Neural cell (in vitro differentiated cells): ENCODE data around the gene JPH2. TPM values are rescaled to one million over a fixed set of nuclear protein-coding genes. Genes with fewer than 3 reads are reported as not detected.

ENCODE experiments used
- H2AFZ ChIP-seq: fragments of 200-600, 300-800 bp; sonication (generic), shearing (Covaris generic); 2 replicates; pipeline ENCODE4 v1.6.0; 2014; ENCODE audit warnings: low read depth, mild to moderate bottlenecking, antibody characterized with exemption, low read length, moderate library complexity
- H3F3A ChIP-seq: fragments of 200-600 bp; shearing (Covaris generic); 2 replicates; pipeline ENCODE4 v1.6.1; 2016; ENCODE audit warnings: mild to moderate bottlenecking, moderate library complexity, mixed read lengths, antibody characterized with exemption, low read length; ENCODE audit not compliant: insufficient read depth, poor library complexity, severe bottlenecking
- H3K27ac ChIP-seq: fragments of 200-600, 300-800 bp; sonication (generic), shearing (Covaris generic); 2 replicates; pipeline ENCODE4 v1.5.1; 2014; ENCODE audit warnings: mild to moderate bottlenecking, low read length, moderate library complexity
- H3K27me3 ChIP-seq: fragments of 300-800, 200-600 bp; sonication (generic), shearing (Covaris generic); 2 replicates; pipeline ENCODE4 v1.6.0; 2014; ENCODE audit warnings: mild to moderate bottlenecking, low read depth, low read length, moderate library complexity; ENCODE audit not compliant: insufficient read depth
- H3K36me3 ChIP-seq: fragments of 300-800, 200-600 bp; sonication (generic), shearing (Covaris generic); 2 replicates; pipeline ENCODE4 v1.5.1; 2014; ENCODE audit warnings: mild to moderate bottlenecking, antibody characterized with exemption, low read length, moderate library complexity; ENCODE audit not compliant: insufficient read depth
- H3K4me2 ChIP-seq: fragments of 300-800, 200-600 bp; sonication (generic), shearing (Covaris generic); 2 replicates; pipeline ENCODE4 v1.6.0; 2014; ENCODE audit warnings: mild to moderate bottlenecking, low read length
- H3K4me3 ChIP-seq: fragments of 300-800, 200-600 bp; sonication (generic), shearing (Covaris generic); 2 replicates; pipeline ENCODE4 v1.5.1; 2014; ENCODE audit warnings: mild to moderate bottlenecking, low read length, moderate library complexity
- H3K79me2 ChIP-seq: fragments of 200-600 bp; shearing (Covaris generic); replicated peaks from 2 replicates; pipeline ENCODE4 v1.6.0; 2014; ENCODE audit warnings: mild to moderate bottlenecking, low read length, moderate library complexity; ENCODE audit not compliant: insufficient read depth
- H3K9ac ChIP-seq: fragments of 300-800, 200-600 bp; sonication (generic), shearing (Covaris generic); 2 replicates; pipeline ENCODE4 v1.6.1; 2016; ENCODE audit warnings: mild to moderate bottlenecking, low read length, mixed read lengths
- H3K9me2 ChIP-seq: fragments of 200-600 bp; shearing (Covaris generic); 2 replicates; pipeline ENCODE4 v1.6.1; 2016; ENCODE audit warnings: mild to moderate bottlenecking, low read length, mixed read lengths; ENCODE audit not compliant: insufficient read depth
- H3K9me3 ChIP-seq: fragments of 200-600, 300-800 bp; sonication (generic), shearing (Covaris generic); 2 replicates; pipeline ENCODE4 v1.6.1; 2016; ENCODE audit warnings: mild to moderate bottlenecking, mixed run types, low read length, moderate library complexity, mixed read lengths
- H4K20me1 ChIP-seq: fragments of 200-600 bp; shearing (Covaris generic); 2 replicates; pipeline ENCODE4 v1.6.1; 2016; ENCODE audit warnings: mild to moderate bottlenecking, mixed run types; ENCODE audit not compliant: insufficient read depth
- CTCF ChIP-seq: fragments of 450-650 bp; IDR thresholded peaks from 2 replicates; pipeline ENCODE4 v1.5.1; 2014; ENCODE audit warnings: antibody characterized with exemption, mild to moderate bottlenecking, moderate library complexity; ENCODE audit not compliant: poor library complexity, severe bottlenecking
- EP300 ChIP-seq: fragments of 450-650 bp; conservative IDR thresholded peaks from 2 replicates; pipeline ENCODE4 v1.6.1; 2014; ENCODE audit warnings: antibody characterized with exemption, mild to moderate bottlenecking, moderate library complexity; ENCODE audit not compliant: poor library complexity, severe bottlenecking
- EZH2 ChIP-seq: fragments of 200-600, 300-800 bp; shearing (Covaris generic), sonication (generic); IDR thresholded peaks from 2 replicates; pipeline ENCODE4 v1.6.1; 2014; ENCODE audit warnings: antibody characterized with exemption, low read length, borderline replicate concordance, mild to moderate bottlenecking; ENCODE audit not compliant: insufficient read depth, poor library complexity, severe bottlenecking
- MXI1 ChIP-seq: fragments of 450-650 bp; conservative IDR thresholded peaks from 2 replicates; pipeline ENCODE4 v1.6.1; 2014; ENCODE audit warnings: antibody characterized with exemption, mild to moderate bottlenecking; ENCODE audit not compliant: poor library complexity, severe bottlenecking
- POLR2AphosphoS5 ChIP-seq: IDR thresholded peaks from 2 replicates; pipeline ENCODE4 v1.6.1; 2012
- RAD21 ChIP-seq: fragments of 450-650 bp; conservative IDR thresholded peaks from 2 replicates; pipeline ENCODE4 v1.6.1; 2014; ENCODE audit warnings: antibody characterized with exemption, mild to moderate bottlenecking, moderate library complexity
- REST ChIP-seq: IDR thresholded peaks from 2 replicates; pipeline ENCODE4 v1.6.1; 2012; ENCODE audit warnings: borderline replicate concordance
- SMC3 ChIP-seq: fragments of 450-650 bp; conservative IDR thresholded peaks from 2 replicates; pipeline ENCODE4 v1.6.1; 2014; ENCODE audit warnings: antibody characterized with exemption, mild to moderate bottlenecking, moderate library complexity; ENCODE audit not compliant: poor library complexity
- TAF1 ChIP-seq: IDR thresholded peaks from 2 replicates; pipeline ENCODE4 v1.6.1; 2012; ENCODE audit warnings: low read depth
- polyA plus RNA-seq: library from polyadenylated mRNA; depleted of rRNA; stranded (reverse); fragments of >200 nt; gene quantifications from 2 replicates; pipeline ENCODE4 v1.2.3, GENCODE V29; 2014

JPH2 gene
- polyA plus RNA-seq, 1 donor from 2014 or later = not detected

- TF ChIP-seq TAF1 (no peak), POLR2AphosphoS5 (peak; percentile 82), EP300 (peak; percentile 24), CTCF (no peak), SMC3 (no peak), REST (peak; percentile 76), MXI1 (peak; percentile 72), RAD21 (no peak), EZH2 (no peak)
- peak within 1 kb of the TSS; percentile 94 for H3K27ac ChIP-seq
- H3K79me2 ChIP-seq = peaks cover 60% of the 10 kb centered on the region
- peak within 1 kb of the TSS; percentile 71 for H2AFZ ChIP-seq
- H3K27me3 ChIP-seq = no peaks in the 10 kb centered on the region
- H3K9ac ChIP-seq = peak within 1 kb of the TSS; percentile 90
- no peaks in the 10 kb centered on the region for H3K36me3 ChIP-seq
- H3K9me3 ChIP-seq = no peaks in the 10 kb centered on the region
- no peaks in the 10 kb centered on the region for H3K9me2 ChIP-seq
- peaks cover 6% of the 10 kb centered on the region for H3F3A ChIP-seq
- peaks cover 9% of the 10 kb centered on the region for H4K20me1 ChIP-seq
- H3K4me2 ChIP-seq = peak within 1 kb of the TSS; percentile 89
- H3K4me3 ChIP-seq = peak within 1 kb of the TSS; percentile 87
Observed at GRCh38 chr20:44210406-44211176, 23.6 kb upstream of the JPH2 start, which contains the start of gene OSER1. Gene OSER1, minus strand, starts transcription at chr20:44210771. Its CDS starts 3,814 bp downstream, at chr20:44206957.

- H3K4me3 ChIP-seq = peak overlapping the region; percentile 87
- H3K27me3 ChIP-seq = no peaks in the 10 kb centered on the region
- peak overlapping the region; percentile 60 for H2AFZ ChIP-seq
Observed at GRCh38 chr20:44209686-44210405, 22.9 kb upstream of the JPH2 start.

More at GRCh38 chr20:44209686-44210405, 22.9 kb upstream of the JPH2 start:
- no peak for TF ChIP-seq EP300
- no peak for TF ChIP-seq TAF1
- no peak for TF ChIP-seq POLR2AphosphoS5
- TF ChIP-seq RAD21 = no peak
- TF ChIP-seq CTCF = no peak
- TF ChIP-seq EZH2 = no peak
- no peak for TF ChIP-seq REST
- TF ChIP-seq MXI1 = no peak
- no peak for TF ChIP-seq SMC3
- Histone ChIP-seq H3K9ac (peak overlapping the region; percentile 90), H3K9me3 (no peaks in the 10 kb centered on the region), H3K4me2 (peak overlapping the region; percentile 85), H3K9me2 (no peaks in the 10 kb centered on the region), H3K36me3 (no peaks in the 10 kb centered on the region), H4K20me1 (peaks cover 9% of the 10 kb centered on the region), H3K79me2 (peaks cover 65% of the 10 kb centered on the region), H3K27ac (peak overlapping the region; percentile 92), H3F3A (peaks cover 6% of the 10 kb centered on the region)
